Measurements from ENCODE around the gene RNF5. TPM values are rescaled to one million over a fixed set of nuclear protein-coding genes. Genes with fewer than 3 reads are reported as not detected.
A peak's percentile ranks its signal among the peaks of the same experiment; 100 is the strongest.

The RNF5 gene
- total and polyA plus RNA-seq, 9 of the 15 experiments (the other 6 are each of a cell fraction or from before 2014, with no cell fraction given) = 62.2 to 245 (median 129) TPM

GRCh38 chr6:32188381-32189068 is 10.3 kb downstream of the RNF5 start (continued):
- TF ChIP-seq ZNF277 (CRISPR knock-in tag; IDR thresholded peaks at IDR 0.05; ENCODE audit: borderline replicate concordance) (no peak), ELF2 (CRISPR knock-in tag; IDR thresholded peaks at IDR 0.05) (no peak), KLF10 (CRISPR knock-in tag; IDR thresholded peaks at IDR 0.05) (no peak), ZNF263 (CRISPR knock-in tag; IDR thresholded peaks at IDR 0.05; ENCODE audit: borderline replicate concordance) (peak; percentile 95), ZNF316 (IDR thresholded peaks at IDR 0.05) (no peak), NELFE (IDR thresholded peaks at IDR 0.05; ENCODE audit: insufficient read depth, insufficient read length) (no peak), DPF2 (IDR thresholded peaks at IDR 0.05) (no peak), HDAC1 (IDR thresholded peaks at IDR 0.05) (peak in 1 of 2 experiments; percentile 48; a peak in 1 of 4 replicates), SREBF1 (IDR thresholded peaks at IDR 0.05; ENCODE audit: borderline replicate concordance, low read depth, low read length) (no peak), MIER1 (IDR thresholded peaks at IDR 0.05; ENCODE audit: low read depth) (no peak), ZNF589 (CRISPR knock-in tag; IDR thresholded peaks at IDR 0.05; ENCODE audit: low read depth) (no peak), ILF3 (IDR thresholded peaks at IDR 0.05; ENCODE audit: borderline replicate concordance) (no peak), HMG20B (CRISPR knock-in tag; IDR thresholded peaks at IDR 0.05) (no peak), ZNF561 (CRISPR knock-in tag; conservative IDR thresholded peaks at IDR 0.05) (no peak), TRIM24 (IDR thresholded peaks at IDR 0.05) (no peak), RAD51 (IDR thresholded peaks at IDR 0.05; ENCODE audit: borderline replicate concordance, low read depth) (no peak), ZNF124 (CRISPR knock-in tag; IDR thresholded peaks at IDR 0.05) (no peak), ZNF57 (CRISPR knock-in tag; IDR thresholded peaks at IDR 0.05) (no peak), CCAR2 (IDR thresholded peaks at IDR 0.05; ENCODE audit: low read depth, low read length) (no peak), SMARCE1 (IDR thresholded peaks at IDR 0.05) (peak; percentile 22; the same call in 1 of the 2 replicates), COPS2 (conservative IDR thresholded peaks at IDR 0.05) (no peak), RBM17 (IDR thresholded peaks at IDR 0.05; ENCODE audit: borderline replicate concordance, low read depth, low read length) (no peak), ZNF133 (CRISPR knock-in tag; IDR thresholded peaks at IDR 0.05) (no peak), L3MBTL2 (IDR thresholded peaks at IDR 0.05) (0 out of 2 replicates have a peak, but pooled peaks have one; percentile 18), WHSC1 (IDR thresholded peaks at IDR 0.05; ENCODE audit: low read length) (no peak)
- TF ChIP-seq, protein P1, sequence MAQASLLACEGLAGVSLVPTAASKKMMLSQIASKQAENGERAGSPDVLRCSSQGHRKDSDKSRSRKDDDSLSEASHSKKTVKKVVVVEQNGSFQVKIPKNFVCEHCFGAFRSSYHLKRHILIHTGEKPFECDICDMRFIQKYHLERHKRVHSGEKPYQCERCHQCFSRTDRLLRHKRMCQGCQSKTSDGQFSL (CRISPR knock-in tag; IDR thresholded peaks at IDR 0.05) = no peak
- TF ChIP-seq, protein P1 (tag; IDR thresholded peaks at IDR 0.05) = peak in 1 of 2 experiments; percentile 55; a peak in 1 of 4 replicates
- TF ChIP-seq, protein P2, sequence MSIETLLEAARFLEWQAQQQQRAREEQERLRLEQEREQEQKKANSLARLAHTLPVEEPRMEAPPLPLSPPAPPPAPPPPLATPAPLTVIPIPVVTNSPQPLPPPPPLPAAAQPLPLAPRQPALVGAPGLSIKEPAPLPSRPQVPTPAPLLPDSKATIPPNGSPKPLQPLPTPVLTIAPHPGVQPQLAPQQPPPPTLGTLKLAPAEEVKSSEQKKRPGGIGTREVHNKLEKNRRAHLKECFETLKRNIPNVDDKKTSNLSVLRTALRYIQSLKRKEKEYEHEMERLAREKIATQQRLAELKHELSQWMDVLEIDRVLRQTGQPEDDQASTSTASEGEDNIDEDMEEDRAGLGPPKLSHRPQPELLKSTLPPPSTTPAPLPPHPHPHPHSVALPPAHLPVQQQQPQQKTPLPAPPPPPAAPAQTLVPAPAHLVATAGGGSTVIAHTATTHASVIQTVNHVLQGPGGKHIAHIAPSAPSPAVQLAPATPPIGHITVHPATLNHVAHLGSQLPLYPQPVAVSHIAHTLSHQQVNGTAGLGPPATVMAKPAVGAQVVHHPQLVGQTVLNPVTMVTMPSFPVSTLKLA (conservative IDR thresholded peaks at IDR 0.05) = peak; percentile 48 to 80; a peak in 3 of 4 replicates

All from K562 (cell line).